Common myeloid progenitor, CD34-positive (primary cell): ENCODE results near the gene SPTLC1.
A peak's percentile ranks its signal among the peaks of the same experiment; 100 is the strongest.
"Not testable (repeated sequence)": the region's sequence is repeated elsewhere in the genome, so short reads cannot be mapped to it uniquely, and the experiment has no call there.

Experiments
- CTCF ChIA-PET: fragments of 350-600 bp; sonication (Branson Sonifier 250); formaldehyde crosslinking; loops from one replicate; lab custom pipeline; 2021; ENCODE audit warnings: antibody characterized with exemption; lab: Charles Lee
- POLR2A ChIA-PET: fragments of 350-600 bp; sonication (Branson Sonifier 250); formaldehyde crosslinking; loops from one replicate; lab custom pipeline; 2021; ENCODE audit warnings: antibody characterized with exemption; lab: Charles Lee
- DNase-seq, 3 donors: peaks; one replicate each; pipeline versions ENCODE4 v3.0.0 to v3.0.0-alpha.2; 2013
- H3K27ac ChIP-seq, 2 experiments: 1 replicate in 1 of 2; 2 replicates in 1 of 2; pipeline ENCODE4 v1.7.0; 2013; ENCODE audit warnings: inconsistent platforms in 2 of 2, low read length in 2 of 2, mild to moderate bottlenecking in 2 of 2, low read depth in 1 of 2, moderate library complexity in 1 of 2; ENCODE audit not compliant: severe bottlenecking in 2 of 2, insufficient read depth in 1 of 2, poor library complexity in 1 of 2
- H3K27me3 ChIP-seq, 5 experiments: replicated peaks in 2 of 5; 1 replicate in 3 of 5; 2 replicates in 2 of 5; pipeline versions ENCODE4 v1.6.1 to v1.7.0; 2013; ENCODE audit warnings: low read length in 4 of 5, mild to moderate bottlenecking in 2 of 5, moderate library complexity in 2 of 5, inconsistent platforms in 1 of 5; ENCODE audit not compliant: insufficient read depth in 5 of 5, control insufficient read depth in 4 of 5
- H3K36me3 ChIP-seq, 4 experiments: 1 replicate in 2 of 4; 2 replicates in 2 of 4; pipeline versions ENCODE4 v1.6.1 to v1.7.0; 2013; ENCODE audit warnings: low read length in 3 of 4, control low read depth in 1 of 4, mild to moderate bottlenecking in 1 of 4; ENCODE audit not compliant: control insufficient read depth in 4 of 4, insufficient read depth in 4 of 4
- H3K4me1 ChIP-seq, 4 experiments: 1 replicate in 3 of 4; 2 replicates in 1 of 4; pipeline versions ENCODE4 v1.6.1 to v1.7.1; 2013; ENCODE audit warnings: low read length in 3 of 4, mild to moderate bottlenecking in 3 of 4, control low read depth in 1 of 4, inconsistent platforms in 1 of 4, moderate library complexity in 1 of 4; ENCODE audit not compliant: control insufficient read depth in 4 of 4, insufficient read depth in 4 of 4; ENCODE audit errors: control extremely low read depth in 1 of 4
- H3K4me3 ChIP-seq, 7 experiments: 1 replicate in 4 of 7; 2 replicates in 3 of 7; pipeline versions ENCODE4 v1.5.1 to v1.7.0; 2013; ENCODE audit warnings: mild to moderate bottlenecking in 7 of 7, low read length in 6 of 7, moderate library complexity in 6 of 7, inconsistent platforms in 2 of 7, low read depth in 2 of 7, control low read depth in 1 of 7; ENCODE audit not compliant: insufficient read depth in 4 of 7, control insufficient read depth in 1 of 7; ENCODE audit errors: extremely low read depth in 1 of 7
- H3K9me3 ChIP-seq, 5 experiments: 1 replicate in 4 of 5; 2 replicates in 1 of 5; pipeline versions ENCODE4 v1.6.1 to v1.7.1; 2013; ENCODE audit warnings: low read length in 4 of 5, mild to moderate bottlenecking in 2 of 5, inconsistent platforms in 1 of 5, low read depth in 1 of 5, moderate library complexity in 1 of 5; ENCODE audit not compliant: control insufficient read depth in 4 of 5, insufficient read depth in 2 of 5; ENCODE audit errors: control extremely low read depth in 1 of 5
- WGBS: methylation state at CpG from one replicate; pipeline ENCODE4 v1.1.5; 2013; ENCODE audit not compliant: insufficient coverage; 5-methylcytosine and 5-hydroxymethylcytosine counted together

SPTLC1 gene

DNA sequence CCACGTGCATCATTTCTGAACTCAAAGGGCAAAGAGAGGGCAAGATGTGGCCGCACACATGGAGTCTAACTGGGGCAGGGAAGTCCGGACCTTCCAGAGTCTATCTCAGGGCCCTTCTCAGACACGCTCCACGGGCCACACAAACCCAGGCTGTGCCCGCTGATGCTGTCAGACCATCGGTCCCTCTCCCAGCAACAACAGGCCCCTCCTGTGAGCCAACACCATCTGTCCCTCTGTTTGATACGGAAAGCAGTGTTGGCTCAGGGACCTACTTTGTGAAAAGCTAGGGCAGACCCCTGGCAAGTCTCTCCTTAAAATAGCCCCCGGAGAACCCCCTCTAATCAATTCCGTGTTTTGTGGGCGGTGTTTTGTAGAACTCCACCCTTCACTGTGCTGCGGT, 40.5 kb upstream of the SPTLC1 start:
- H3K36me3 ChIP-seq, POLR2A ChIA-PET, H3K9me3 ChIP-seq, CTCF ChIA-PET, DNase-seq, H3K27ac ChIP-seq, H3K4me3 ChIP-seq, H3K27me3 ChIP-seq: not testable (repeated sequence)
- peaks cover 0 to 11% (median 3%) of the 10 kb centered on the region in 4 experiments for H3K4me1 ChIP-seq
- 96% methylated on average over 7 of the region's 12 CpGs for WGBS

DNA sequence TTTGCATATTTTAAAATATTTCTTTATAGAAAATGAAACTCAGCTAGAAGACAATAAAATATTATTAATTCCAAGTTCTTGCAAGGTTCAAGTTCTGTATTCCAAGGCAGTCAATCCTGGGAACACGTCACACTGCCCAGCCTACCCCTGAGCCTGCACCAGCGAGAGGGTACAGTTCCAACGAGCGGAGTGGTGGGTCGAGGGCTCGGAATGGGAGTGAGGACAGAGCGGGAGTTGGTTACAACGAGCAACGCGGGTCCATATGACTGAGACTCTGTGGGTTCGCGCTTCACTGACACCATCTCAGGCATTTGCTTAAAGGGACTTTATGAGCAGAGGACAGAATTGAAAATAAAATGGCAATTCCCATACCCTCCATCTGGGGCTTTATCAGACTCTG, 40.0 kb upstream of the SPTLC1 start:
- no peaks in the 10 kb centered on the region for H3K27me3 ChIP-seq
- H3K36me3 ChIP-seq, result no peaks in the 10 kb centered on the region
- POLR2A ChIA-PET, result no interaction called here
- peaks cover 0 to 11% (median 3%) of the 10 kb centered on the region in 4 experiments for H3K4me1 ChIP-seq
- no peak overlapping the region for H3K4me3 ChIP-seq
- no peak overlapping the region for H3K27ac ChIP-seq
- 100% methylated on average over 2 of the region's 12 CpGs for WGBS
- DNase-seq, result no peak
- H3K9me3 ChIP-seq, result no peaks in the 10 kb centered on the region
- CTCF ChIA-PET, result interaction anchor here (2.4 kb wide), 1 partner anchor 15 kb away, joined by 13 read pairs; no protein-coding TSS in a partner anchor

DNA sequence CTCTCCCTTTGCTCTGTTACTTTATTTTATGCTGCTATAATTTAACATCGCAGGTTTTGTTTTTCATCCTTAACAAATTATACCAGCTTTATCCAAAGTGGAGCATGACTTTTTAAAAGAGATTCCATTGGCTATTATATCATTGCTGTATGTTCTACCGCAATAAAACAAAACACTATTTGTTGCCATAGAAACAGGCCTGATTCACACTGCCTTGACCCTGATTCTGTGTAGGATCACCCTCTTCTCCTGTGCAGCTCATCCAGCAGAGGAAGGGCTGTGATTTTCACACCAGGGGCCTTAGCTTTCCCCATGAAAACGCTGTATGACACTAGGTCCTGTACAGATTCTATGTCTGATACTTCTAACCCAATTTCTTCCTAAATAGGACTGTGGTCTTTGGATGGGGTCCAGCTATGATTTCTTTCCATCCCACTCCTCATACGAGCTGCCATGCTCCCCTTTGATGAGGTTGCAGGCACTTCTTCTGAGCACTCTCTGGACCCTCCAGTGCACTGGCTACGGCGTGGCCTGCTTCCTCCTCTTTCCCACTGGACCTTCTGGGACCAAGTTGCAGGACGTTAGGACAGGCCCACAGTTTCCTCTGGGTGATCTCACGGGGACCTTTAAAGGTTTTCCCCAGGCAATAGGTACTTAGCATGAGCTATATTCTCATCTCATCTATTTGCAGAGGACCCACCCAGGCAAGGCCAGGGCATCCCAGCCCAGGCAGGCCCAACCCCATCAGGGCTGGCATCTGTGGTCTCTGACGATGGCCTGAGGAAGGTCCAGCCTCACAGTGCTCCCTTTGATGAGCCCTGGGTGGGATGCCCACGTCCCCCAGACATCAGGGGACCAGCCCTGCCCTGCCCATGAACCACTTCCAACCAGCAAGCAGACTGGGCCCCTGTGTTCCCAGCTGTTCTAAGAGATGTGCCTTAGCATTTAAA, 38.5 kb upstream of the SPTLC1 start:
- POLR2A ChIA-PET, result interaction anchor here (0.6 kb wide), 1 partner anchor 122 kb away, joined by 3 read pairs; no protein-coding TSS in a partner anchor
- H3K27ac ChIP-seq, H3K9me3 ChIP-seq, H3K4me3 ChIP-seq, H3K36me3 ChIP-seq, H3K27me3 ChIP-seq: not testable (repeated sequence)
- peak in 1 of 3 donors; percentile 6 for DNase-seq
- CTCF ChIA-PET, result interaction anchor here (1.5 to 2.4 kb wide), 2 partner anchors 14 to 27 kb away, joined by 3 to 13 read pairs; no protein-coding TSS in a partner anchor
- 89% methylated on average over 9 of the region's 10 CpGs for WGBS
- peaks cover 0 to 11% (median 3%) of the 10 kb centered on the region in 4 experiments for H3K4me1 ChIP-seq

DNA sequence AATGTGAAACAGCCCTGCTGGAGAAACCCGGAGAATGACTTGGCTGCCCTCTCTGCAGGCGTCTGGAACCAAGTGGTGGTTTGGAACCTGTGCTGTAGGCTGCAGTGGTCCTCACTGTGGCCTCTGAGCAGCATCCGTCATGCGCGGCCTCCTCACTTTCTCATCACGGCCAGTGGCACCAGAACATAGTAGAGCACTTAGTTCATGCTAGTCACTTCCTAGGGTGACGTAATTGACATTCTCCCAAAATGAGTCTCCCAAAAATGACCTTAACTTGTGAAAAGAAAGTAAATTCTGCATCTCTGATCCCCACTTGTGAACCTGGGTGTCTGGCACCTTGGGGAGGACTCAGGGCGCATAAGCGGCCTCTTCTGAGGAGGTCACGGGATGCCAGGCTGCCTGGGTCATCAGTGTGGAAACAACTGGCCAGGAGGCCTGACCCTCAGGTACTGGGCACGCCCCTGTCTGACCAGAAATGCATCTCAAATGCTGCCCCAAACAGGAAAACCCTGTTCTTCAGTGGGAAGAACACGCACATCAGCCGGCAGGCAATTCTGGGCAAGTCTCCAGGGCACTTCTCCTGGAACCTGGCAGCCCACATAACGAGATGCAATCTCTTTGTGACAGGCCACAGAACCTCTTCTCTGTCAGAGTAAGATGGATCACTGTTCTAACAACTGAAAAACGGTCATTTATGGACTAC, 36.6 kb upstream of the SPTLC1 start:
- peak in 1 of 3 donors; percentile 45 for DNase-seq
- Histone ChIP-seq H3K4me1 (peaks cover 0 to 19% (median 11%) of the 10 kb centered on the region in 4 experiments), H3K27me3 (no peaks in the 10 kb centered on the region), H3K27ac (no peak overlapping the region), H3K9me3 (no peaks in the 10 kb centered on the region), H3K4me3 (peak overlapping the region in 1 of 7 experiments; percentile 16), H3K36me3 (no peaks in the 10 kb centered on the region)
- WGBS, result 66% methylated on average over 14 of the region's 15 CpGs
- ChIA-PET POLR2A (no interaction called here), CTCF (no interaction called here)

DNA sequence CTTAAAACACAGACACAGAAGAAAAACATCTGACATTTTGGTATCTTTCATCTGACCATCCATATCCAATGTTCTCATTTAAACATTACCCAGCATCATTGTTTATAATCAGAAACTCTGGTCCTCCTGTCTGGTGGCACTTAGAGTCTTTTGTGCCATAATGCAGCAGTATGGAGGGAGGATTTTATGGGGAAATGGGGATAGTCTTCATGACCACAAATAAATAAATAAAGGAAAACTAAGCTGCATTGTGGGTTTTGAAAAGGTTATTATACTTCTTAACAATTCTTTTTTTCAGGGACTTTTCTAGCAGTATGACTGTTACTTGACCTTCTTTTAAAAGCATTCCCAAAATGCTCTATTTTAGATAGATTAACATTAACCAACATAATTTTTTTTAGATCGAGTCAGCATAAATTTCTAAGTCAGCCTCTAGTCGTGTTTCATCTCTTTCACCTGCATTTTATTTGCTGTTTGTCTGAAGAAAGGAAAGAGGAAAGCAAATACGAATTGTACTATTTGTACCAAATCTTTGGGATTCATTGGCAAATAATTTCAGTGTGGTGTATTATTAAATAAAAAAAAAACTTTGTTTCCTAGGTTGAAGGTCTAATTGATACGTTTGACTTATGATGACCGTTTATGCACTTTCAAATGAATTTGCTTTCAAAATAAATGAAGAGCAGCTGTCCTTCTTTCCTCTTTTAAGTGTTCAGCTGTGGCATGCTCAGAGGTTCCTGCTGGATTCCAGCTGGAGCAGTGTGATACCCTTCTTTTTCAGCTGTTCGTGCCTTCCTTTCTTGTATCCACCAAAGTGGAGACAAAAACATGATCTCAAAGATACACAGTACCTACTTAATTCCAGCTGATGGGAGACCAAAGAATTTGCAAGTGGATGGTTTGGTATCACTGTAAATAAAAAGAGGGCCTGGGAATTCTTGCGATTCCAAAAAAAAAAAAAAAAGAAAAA, 35.6 kb upstream of the SPTLC1 start:
- H3K27ac ChIP-seq, H3K4me3 ChIP-seq, H3K27me3 ChIP-seq, H3K9me3 ChIP-seq, POLR2A ChIA-PET, DNase-seq, H3K36me3 ChIP-seq, CTCF ChIA-PET: not testable (repeated sequence)
- H3K4me1 ChIP-seq, result peaks cover 0 to 26% (median 16%) of the 10 kb centered on the region in 4 experiments
- 100% methylated on average over 3 of the region's 7 CpGs for WGBS

DNA sequence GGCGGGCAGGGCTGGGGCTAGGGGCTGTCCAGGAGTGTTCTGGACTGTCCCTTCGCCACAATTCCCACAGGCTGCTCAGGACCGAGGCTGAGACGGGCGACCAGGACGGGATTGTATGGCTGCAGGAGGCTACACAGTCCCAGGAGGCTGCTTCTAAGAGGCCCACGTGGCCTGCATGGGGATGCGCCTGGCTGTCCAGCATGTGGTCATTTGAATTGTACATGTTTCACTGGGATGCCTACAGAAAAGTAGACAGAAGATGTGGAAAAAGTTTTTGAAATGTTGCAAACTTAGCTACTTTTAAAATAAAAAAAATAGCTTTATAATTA, 32.6 kb upstream of the SPTLC1 start:
- WGBS, result 96% methylated on average over 6 of the region's 8 CpGs
- ChIA-PET CTCF (interaction anchor here (1.3 to 2.4 kb wide), 4 partner anchors 9 to 93 kb away, joined by 3 to 10 read pairs (median 3); no protein-coding TSS in a partner anchor), POLR2A (no interaction called here)
- no peaks in the 10 kb centered on the region for H3K9me3 ChIP-seq
- H3K27me3 ChIP-seq, result peaks cover 0 to 5% (median 2%) of the 10 kb centered on the region in 5 experiments
- H3K4me1 ChIP-seq, result peaks cover 0 to 26% (median 16%) of the 10 kb centered on the region in 4 experiments
- H3K36me3 ChIP-seq, result no peaks in the 10 kb centered on the region
- H3K27ac ChIP-seq, result no peak overlapping the region
- no peak for DNase-seq
- no peak overlapping the region for H3K4me3 ChIP-seq
